Transverse colon (tissue), 4 donors: ENCODE results near the gene SPEM1.

ENCODE experiments used
- CTCF ChIP-seq, 5 experiments: fragments of 200-600 bp in 3 of 5; fragments of 450-650 bp in 2 of 5; sonication (generic) in 3 of 5; IDR thresholded peaks; 1 replicate in 2 of 5; 2 replicates in 3 of 5; pipeline ENCODE4 v1.5.1; 2016 to 2017; ENCODE audit warnings: antibody characterized with exemption in 5 of 5, inconsistent platforms in 3 of 5, mild to moderate bottlenecking in 2 of 5, moderate library complexity in 1 of 5
- EP300 ChIP-seq: sonication (generic); formaldehyde crosslinking; IDR thresholded peaks from one replicate; pipeline ENCODE4 v1.6.1; 2017; ENCODE audit warnings: antibody characterized with exemption, low read depth
- POLR2A ChIP-seq: fragments of 450-650 bp; IDR thresholded peaks from one replicate; pipeline ENCODE4 v1.6.1; 2016; ENCODE audit warnings: antibody characterized with exemption, mild to moderate bottlenecking, moderate library complexity
- POLR2AphosphoS5 ChIP-seq, 3 donors: sonication (generic); formaldehyde crosslinking; IDR thresholded peaks; one replicate each; pipeline ENCODE4 v1.6.1; 2016; ENCODE audit warnings: antibody characterized with exemption in 3 of 3

- no peak for TF ChIP-seq CTCF (IDR thresholded peaks at IDR 0.05)
- TF ChIP-seq POLR2A: no peak
- no peak for TF ChIP-seq POLR2AphosphoS5 (IDR thresholded peaks at IDR 0.05)
- TF ChIP-seq EP300: no peak
Measured at GRCh38 chr17:7383371-7383741, 36.8 kb upstream of the SPEM1 start.
